Cardiac fibroblast (primary cell): ENCODE data around the gene FLOT1.

ENCODE experiments used
- DNase-seq, 2 donors: peaks; one replicate each; pipeline versions ENCODE4 v3.0.0 to v3.0.0-alpha.2; 2010; ENCODE audit warnings: low read depth in 2 of 2
- H3K4me3 ChIP-seq, 2 donors: replicated peaks in 1 of 2; 1 replicate in 1 of 2; 2 replicates in 1 of 2; pipeline ENCODE4 v1.5.1; 2011; ENCODE audit warnings: low read depth in 2 of 2, low read length in 2 of 2, mild to moderate bottlenecking in 2 of 2, moderate library complexity in 1 of 2
- TF ChIP-seq, protein P1 (sequence below): IDR thresholded peaks from one replicate; pipeline ENCODE4 v1.5.1; 2011; ENCODE audit warnings: low read depth, mild to moderate bottlenecking, low read length, inconsistent platforms

Gene FLOT1

DNA sequence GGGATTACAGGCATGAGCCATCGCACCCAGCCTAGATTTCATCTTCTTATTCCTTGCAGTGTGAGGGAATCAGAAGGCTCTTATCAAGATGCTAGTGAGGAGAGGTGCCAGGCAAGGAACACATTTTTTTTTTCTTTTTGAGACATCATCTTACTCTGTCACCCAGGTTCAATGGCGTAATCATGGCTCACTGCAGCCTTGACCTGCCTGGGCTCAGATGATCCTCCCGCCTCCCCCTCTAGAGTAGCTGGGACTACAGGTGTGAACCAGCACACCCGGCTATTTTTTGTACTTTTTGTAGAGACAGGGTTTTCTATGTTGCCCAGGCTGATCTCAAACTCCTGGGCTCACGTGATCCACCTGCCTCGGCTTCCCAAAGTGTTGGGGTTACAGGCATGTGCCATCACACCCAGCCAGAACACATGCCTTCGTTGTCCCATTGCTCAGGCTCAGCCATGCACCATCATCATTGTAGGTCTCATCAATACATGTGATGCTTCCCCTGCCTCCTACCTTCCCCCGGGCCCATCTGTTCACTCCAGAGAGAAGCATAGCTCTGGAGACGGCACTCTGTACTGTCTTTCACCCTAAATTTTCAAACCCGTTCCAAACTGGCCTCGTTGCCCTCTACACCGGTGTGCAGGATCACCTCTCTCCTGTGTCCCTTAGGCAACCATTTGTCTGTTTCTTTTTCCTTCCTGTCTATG is 10.1 kb downstream of the FLOT1 start:
- DNase-seq: no peak
- TF ChIP-seq, protein P1, sequence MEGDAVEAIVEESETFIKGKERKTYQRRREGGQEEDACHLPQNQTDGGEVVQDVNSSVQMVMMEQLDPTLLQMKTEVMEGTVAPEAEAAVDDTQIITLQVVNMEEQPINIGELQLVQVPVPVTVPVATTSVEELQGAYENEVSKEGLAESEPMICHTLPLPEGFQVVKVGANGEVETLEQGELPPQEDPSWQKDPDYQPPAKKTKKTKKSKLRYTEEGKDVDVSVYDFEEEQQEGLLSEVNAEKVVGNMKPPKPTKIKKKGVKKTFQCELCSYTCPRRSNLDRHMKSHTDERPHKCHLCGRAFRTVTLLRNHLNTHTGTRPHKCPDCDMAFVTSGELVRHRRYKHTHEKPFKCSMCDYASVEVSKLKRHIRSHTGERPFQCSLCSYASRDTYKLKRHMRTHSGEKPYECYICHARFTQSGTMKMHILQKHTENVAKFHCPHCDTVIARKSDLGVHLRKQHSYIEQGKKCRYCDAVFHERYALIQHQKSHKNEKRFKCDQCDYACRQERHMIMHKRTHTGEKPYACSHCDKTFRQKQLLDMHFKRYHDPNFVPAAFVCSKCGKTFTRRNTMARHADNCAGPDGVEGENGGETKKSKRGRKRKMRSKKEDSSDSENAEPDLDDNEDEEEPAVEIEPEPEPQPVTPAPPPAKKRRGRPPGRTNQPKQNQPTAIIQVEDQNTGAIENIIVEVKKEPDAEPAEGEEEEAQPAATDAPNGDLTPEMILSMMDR: no peak
- no peak overlapping the region for H3K4me3 ChIP-seq

DNA sequence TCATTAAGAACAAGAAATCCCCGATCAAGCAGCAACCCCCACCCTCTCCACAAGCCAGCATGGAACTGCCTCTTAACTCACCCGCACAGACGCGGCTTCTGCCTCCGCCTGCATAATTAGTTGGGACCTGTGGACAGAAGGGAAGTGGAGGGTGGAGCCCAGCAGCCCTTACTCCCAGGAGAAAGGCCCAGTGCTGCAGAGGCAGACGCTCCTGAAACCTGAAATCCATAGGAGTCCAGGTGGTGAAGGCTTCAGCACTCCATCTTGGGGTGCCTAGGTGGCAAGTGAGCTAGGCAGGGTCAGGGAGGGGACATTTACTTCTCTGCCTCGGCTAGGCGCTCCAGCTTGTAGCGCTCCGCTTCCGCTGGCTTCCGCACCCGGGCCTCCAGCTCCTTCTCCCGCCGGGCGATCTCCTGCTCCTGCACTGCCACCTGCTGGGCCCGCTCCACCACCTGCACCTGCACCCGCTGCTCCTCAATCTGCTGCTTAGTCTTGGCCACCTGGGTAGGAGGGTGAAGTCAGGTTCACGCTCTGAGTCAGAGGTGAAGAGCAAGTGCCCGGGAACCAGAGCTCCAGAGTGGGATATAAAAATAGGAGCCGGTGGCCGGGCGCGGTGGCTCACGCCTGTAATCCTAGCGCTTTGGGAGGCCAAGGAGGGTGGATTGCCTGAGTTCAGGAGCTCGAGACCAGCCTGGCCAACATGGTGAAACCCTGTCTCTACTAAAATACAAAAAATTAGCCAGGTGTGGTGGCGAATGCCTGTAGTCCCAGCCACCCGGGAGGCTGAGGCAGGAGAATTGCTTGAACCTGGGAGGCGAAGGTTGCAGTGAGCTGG is 11.7 kb downstream of the FLOT1 start:
- peak; percentile 48 to 57 for DNase-seq
- no peak overlapping the region for H3K4me3 ChIP-seq
- TF ChIP-seq, protein P1: peak; percentile 43

GRCh38 chr6:30727920-30728553 is 14.4 kb downstream of the FLOT1 start:
- H3K4me3 ChIP-seq: no peak overlapping the region
- peak; percentile 72 for DNase-seq
- TF ChIP-seq, protein P1: peak; percentile 43

GRCh38 chr6:30726506-30727413 is 15.7 kb downstream of the FLOT1 start:
- peak in 1 of 2 donors; percentile 63 for DNase-seq
- TF ChIP-seq, protein P1: no peak

DNA sequence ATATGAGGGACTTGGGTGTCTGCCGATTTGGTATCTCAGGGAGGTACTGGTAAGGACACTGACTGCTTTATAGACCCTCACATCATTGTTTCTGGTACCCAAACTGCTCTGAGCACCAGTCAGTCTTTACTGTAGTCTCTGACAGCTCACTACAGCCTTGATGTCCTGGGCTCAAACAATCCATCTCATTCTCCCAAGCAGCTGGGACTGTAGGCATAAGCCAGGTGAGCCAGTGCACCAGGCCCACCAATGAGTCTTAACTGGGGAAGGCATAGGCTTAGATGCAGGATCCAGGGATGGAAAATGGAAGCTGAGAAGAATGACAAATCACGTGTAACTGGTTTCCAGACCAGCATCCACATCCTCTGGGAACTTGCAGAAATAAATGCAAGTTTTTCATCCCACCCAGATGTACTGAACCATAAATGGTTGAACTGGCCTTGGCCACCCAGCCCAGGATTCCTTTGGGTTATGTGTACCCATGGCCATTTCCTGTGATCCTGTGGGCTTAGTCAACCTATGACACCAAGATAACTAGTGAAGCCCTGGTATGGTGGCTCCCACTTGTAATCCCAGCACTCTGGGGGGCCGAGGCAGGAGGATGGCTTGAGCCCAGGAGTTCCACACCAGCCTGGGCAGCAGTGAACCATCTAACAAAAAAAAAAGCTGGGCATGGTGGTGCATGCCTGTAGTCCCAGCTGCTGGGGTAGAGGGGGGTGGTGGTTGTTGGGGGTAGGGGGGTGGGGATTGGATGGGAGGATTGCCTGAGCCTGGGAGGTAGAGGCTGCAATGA is 16.6 kb downstream of the FLOT1 start:
- TF ChIP-seq, protein P1: no peak
- peak; percentile 37 to 73 for DNase-seq

More at GRCh38 chr6:30726506-30727413, 15.7 kb downstream of the FLOT1 start:
- H3K4me3 ChIP-seq: no peak overlapping the region

More for the DNA sequence above, 16.6 kb downstream of the FLOT1 start:
- H3K4me3 ChIP-seq: no peak overlapping the region
